LNCaP clone FGC (cell line): ENCODE results near the gene NRSN2.
"Not testable (repeated sequence)": the region's sequence is repeated elsewhere in the genome, so short reads cannot be mapped to it uniquely, and the experiment has no call there.

ENCODE experiments used
- DNase-seq: peaks from one replicate; pipeline ENCODE4 v3.0.0-alpha.2; 2011; ENCODE audit warnings: low read depth
- H3K4me3 ChIP-seq: 2 replicates; pipeline ENCODE4 v1.5.1; 2011; ENCODE audit warnings: mild to moderate bottlenecking, low read depth, low read length, control low read depth
- TF ChIP-seq, protein P1 (sequence below): IDR thresholded peaks from 2 replicates; pipeline ENCODE4 v1.5.1; 2012; ENCODE audit warnings: mild to moderate bottlenecking; ENCODE audit not compliant: control insufficient read depth, insufficient read depth; ENCODE audit errors: extremely low read depth

NRSN2 gene

GRCh38 chr20:330233-331149 is 16.4 kb upstream of the NRSN2 start:
- DNase-seq: no peak
- TF ChIP-seq, protein P1, sequence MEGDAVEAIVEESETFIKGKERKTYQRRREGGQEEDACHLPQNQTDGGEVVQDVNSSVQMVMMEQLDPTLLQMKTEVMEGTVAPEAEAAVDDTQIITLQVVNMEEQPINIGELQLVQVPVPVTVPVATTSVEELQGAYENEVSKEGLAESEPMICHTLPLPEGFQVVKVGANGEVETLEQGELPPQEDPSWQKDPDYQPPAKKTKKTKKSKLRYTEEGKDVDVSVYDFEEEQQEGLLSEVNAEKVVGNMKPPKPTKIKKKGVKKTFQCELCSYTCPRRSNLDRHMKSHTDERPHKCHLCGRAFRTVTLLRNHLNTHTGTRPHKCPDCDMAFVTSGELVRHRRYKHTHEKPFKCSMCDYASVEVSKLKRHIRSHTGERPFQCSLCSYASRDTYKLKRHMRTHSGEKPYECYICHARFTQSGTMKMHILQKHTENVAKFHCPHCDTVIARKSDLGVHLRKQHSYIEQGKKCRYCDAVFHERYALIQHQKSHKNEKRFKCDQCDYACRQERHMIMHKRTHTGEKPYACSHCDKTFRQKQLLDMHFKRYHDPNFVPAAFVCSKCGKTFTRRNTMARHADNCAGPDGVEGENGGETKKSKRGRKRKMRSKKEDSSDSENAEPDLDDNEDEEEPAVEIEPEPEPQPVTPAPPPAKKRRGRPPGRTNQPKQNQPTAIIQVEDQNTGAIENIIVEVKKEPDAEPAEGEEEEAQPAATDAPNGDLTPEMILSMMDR: peak; percentile 72
- H3K4me3 ChIP-seq: no peak overlapping the region

DNA sequence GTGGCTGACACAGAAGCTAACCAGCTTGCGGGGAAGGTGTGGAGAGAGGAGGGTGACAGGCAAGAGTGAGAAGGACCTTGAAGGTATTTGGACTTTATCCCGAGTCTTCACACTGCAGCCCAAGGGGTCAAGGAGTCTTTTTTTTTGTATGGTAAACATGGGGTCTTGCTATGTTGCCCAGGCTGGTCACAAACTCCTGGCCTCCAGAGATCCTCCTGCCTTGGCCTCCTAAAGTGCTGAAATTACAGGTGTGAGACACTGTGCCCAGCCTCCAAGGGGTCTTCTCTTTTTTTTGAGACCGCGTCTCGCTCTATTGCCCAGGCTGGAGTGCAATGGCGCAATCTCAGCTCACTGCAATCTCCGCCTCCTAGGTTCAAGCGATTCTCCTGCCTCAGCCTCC is 12.3 kb upstream of the NRSN2 start:
- no peak overlapping the region for H3K4me3 ChIP-seq
- TF ChIP-seq, protein P1: no peak

GRCh38 chr20:336040-336439 is 10.9 kb upstream of the NRSN2 start:
- not testable (repeated sequence) for H3K4me3 ChIP-seq, DNase-seq

More for the DNA sequence above, 12.3 kb upstream of the NRSN2 start:
- no peak for DNase-seq

DNA sequence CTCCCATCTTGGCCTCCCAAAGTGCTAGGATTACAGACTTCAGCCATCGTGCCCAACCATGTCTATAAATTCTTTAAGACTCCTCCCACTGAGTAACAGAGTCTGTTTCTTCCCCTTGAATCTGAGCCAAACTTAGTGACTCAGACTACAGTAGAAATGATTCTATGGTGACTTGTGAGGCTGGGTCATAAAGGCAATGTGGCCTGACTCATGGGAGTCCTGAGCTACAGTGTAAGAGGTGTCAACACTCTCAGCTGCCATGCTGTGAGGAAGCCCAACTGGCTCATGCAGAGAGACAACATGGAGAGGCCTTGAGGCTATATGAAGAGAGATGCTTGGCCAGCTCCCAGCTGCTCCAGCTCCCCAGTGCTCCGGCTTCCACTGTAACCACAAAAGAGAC is 5.2 kb upstream of the NRSN2 start:
- TF ChIP-seq, protein P1: no peak
- no peak overlapping the region for H3K4me3 ChIP-seq
- DNase-seq: no peak

- H3K4me3 ChIP-seq: no peak overlapping the region
- TF ChIP-seq, protein P1: no peak
- no peak for DNase-seq
Measured at GRCh38 chr20:343107-343506, 3.8 kb upstream of the NRSN2 start.

DNA sequence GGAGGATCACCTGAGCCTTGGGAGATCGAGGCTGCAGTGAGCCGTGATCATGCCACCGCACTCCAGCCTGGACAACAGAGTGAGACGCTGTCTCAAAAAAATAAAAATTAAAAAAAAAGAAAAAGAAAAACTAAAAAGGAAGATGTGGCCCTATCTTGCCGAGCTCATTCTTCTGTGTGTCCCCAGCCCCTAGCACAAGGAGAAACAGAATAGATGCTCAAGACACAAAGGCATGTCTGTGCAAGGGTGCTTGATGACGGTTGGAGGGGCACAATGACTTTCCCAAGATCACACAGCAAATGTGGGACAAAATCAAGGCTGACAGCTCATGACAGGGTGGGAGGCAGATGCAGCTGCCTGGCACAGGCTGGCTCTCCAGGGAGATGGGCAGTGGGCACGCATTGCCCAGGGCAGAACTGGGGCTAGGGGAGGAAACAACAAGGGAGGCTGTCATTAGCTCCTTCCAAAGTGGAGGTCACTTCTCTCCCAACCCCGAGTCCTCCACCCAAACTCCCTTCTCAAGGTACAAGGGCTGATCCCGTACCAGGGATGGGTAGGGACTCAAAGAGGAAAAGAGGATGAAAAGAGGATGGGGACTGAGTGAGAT is 775 bp upstream of the NRSN2 start:
- no peak for DNase-seq
- H3K4me3 ChIP-seq: peak overlapping the region; percentile 76
- TF ChIP-seq, protein P1: no peak

DNA sequence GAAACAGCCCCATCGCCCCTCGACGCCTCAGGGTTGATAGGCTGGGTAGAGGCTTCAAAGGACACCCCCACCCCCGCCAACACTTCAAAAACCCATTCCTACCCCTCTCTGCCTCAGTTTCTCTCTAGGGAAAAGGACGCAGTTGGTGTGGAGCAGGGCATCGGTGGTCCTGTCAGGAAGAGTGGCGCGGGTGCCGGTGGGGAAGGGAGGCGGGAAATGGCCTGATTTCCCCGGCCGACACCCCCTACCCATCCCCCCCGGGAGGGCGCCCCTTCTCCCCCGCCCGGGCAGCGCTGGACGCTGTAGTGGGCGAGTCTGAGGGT is 367 bp downstream of the NRSN2 start:
- no peak for DNase-seq
- H3K4me3 ChIP-seq: peak overlapping the region; percentile 76
- TF ChIP-seq, protein P1: no peak
